Measurements from ENCODE around the gene MCOLN2. TPM values are rescaled to one million over a fixed set of nuclear protein-coding genes. Genes with fewer than 3 reads are reported as not detected.

The MCOLN2 gene
- total RNA-seq, 1 experiment from 2014 or later = 11.3 TPM

- H3K9me2 ChIP-seq (ENCODE audit: insufficient read depth) = no peaks in the 10 kb centered on the region
- CTCF ChIA-PET = no interaction called here
- no peaks in the 10 kb centered on the region for H3K27me3 ChIP-seq (ENCODE audit: insufficient read depth, low read length)
- H4K20me1 ChIP-seq (ENCODE audit: insufficient read depth) = no peaks in the 10 kb centered on the region
- POLR2A ChIA-PET = no interaction called here
- BruUV-seq (replicated peaks) = no TSS peak
- no peak for TF ChIP-seq REST (IDR thresholded peaks at IDR 0.05; ENCODE audit: low read depth)
- TF ChIP-seq ZNF274 (IDR thresholded peaks at IDR 0.05; ENCODE audit: low read depth, low read length) = no peak
- no peak for TF ChIP-seq TCF7L2 (IDR thresholded peaks at IDR 0.05; ENCODE audit: borderline replicate concordance, extremely low read depth, insufficient read depth, insufficient read length)
- TF ChIP-seq EZH2phosphoT487 (IDR thresholded peaks at IDR 0.05; ENCODE audit: borderline replicate concordance) = no peak
- TF ChIP-seq ELF1 (IDR thresholded peaks at IDR 0.05; ENCODE audit: borderline replicate concordance, low read depth) = no peak
- no peak for TF ChIP-seq JUND (IDR thresholded peaks at IDR 0.05)
- TF ChIP-seq POLR2A (IDR thresholded peaks at IDR 0.05; ENCODE audit: borderline replicate concordance, extremely low read depth, insufficient read depth, insufficient read length) = no peak
- TF ChIP-seq CEBPB (IDR thresholded peaks at IDR 0.05; ENCODE audit: low read depth) = no peak
- no peak for TF ChIP-seq MAX (IDR thresholded peaks at IDR 0.05)
- TF ChIP-seq ATF3 (IDR thresholded peaks at IDR 0.05) = no peak
- no peak for TF ChIP-seq YY1 (IDR thresholded peaks at IDR 0.05; ENCODE audit: extremely low read depth, insufficient replicate concordance, low read depth, low read length)
- TF ChIP-seq SIN3A (IDR thresholded peaks at IDR 0.05; ENCODE audit: low read depth) = no peak
- no peak for TF ChIP-seq CBX3 (IDR thresholded peaks at IDR 0.05; ENCODE audit: low read depth)
- no peak for TF ChIP-seq CTCF (IDR thresholded peaks at IDR 0.05 in 2 of 3, conservative IDR thresholded peaks at IDR 0.05 in 1 of 3; ENCODE audit: borderline replicate concordance in 1 of 3, insufficient read depth in 1 of 3, low read depth in 2 of 3, low read length in 2 of 3)
- no peak for TF ChIP-seq EZH2 (IDR thresholded peaks at IDR 0.05)
- no peak overlapping the region for H3K4me3 ChIP-seq (replicated peaks in 1 of 2; ENCODE audit: low read depth in 1 of 2, low read length in 2 of 2)
- no peak for DNase-seq (ENCODE audit: low read depth, low spot score)
- H3K27ac ChIP-seq (ENCODE audit: low read depth, low read length) = no peak overlapping the region
- H3K9ac ChIP-seq (ENCODE audit: low read length) = no peak overlapping the region
- H3K36me3 ChIP-seq (ENCODE audit: control insufficient read depth in 1 of 2, insufficient read depth in 2 of 2, low read length in 2 of 2) = no peaks in the 10 kb centered on the region
- H3K9me3 ChIP-seq (ENCODE audit: control insufficient read depth in 1 of 2, insufficient read depth in 1 of 2, low read depth in 1 of 2, low read length in 2 of 2) = no peaks in the 10 kb centered on the region
- H3K4me2 ChIP-seq (ENCODE audit: low read length) = no peak overlapping the region
- H2AFZ ChIP-seq (ENCODE audit: low read depth, low read length, poor library complexity, severe bottlenecking) = no peak overlapping the region
- RAD21 ChIA-PET (ENCODE audit: low non-redundant PET in 1 of 2, low total read pairs in 2 of 2, uncharacterized antibody in 2 of 2, unreplicated experiment in 2 of 2) = no interaction called here
- intact Hi-C loops (cut with micrococcal nuclease) = no loop called here
- ATAC-seq = no peak
- no peaks in the 10 kb centered on the region for H3K79me2 ChIP-seq (ENCODE audit: insufficient read depth, low read length)
- H3K4me1 ChIP-seq (ENCODE audit: control insufficient read depth in 1 of 2, insufficient read depth in 2 of 2, low read length in 2 of 2) = no peaks in the 10 kb centered on the region
Observed at GRCh38 chr1:84916897-84917296, 80.0 kb downstream of the MCOLN2 start.
